ENCODE results near the gene ASB11.

The ASB11 gene

GRCh38 chrX:15335135-15336022 lies 19.9 kb upstream of the ASB11 start, which contains the start of gene PIGA:
Gene PIGA, minus strand, starts transcription at chrX:15335523. Its CDS starts 3,593 bp downstream, at chrX:15331930.
- DNase-seq (ENCODE audit: extremely low spot score), result peak; percentile 88
- ChIA-PET CTCF (no interaction called here), POLR2A (interaction anchor here (0.9 kb wide), 1 partner anchor 123 kb away, joined by 3 read pairs; no protein-coding TSS in a partner anchor)
- TF ChIP-seq LEF1 (IDR thresholded peaks at IDR 0.05; ENCODE audit: borderline replicate concordance), result no peak
- TF ChIP-seq CTBP1 (IDR thresholded peaks at IDR 0.05; ENCODE audit: borderline replicate concordance), result no peak
- peak; percentile 4; the same call in 1 of the 2 replicates for TF ChIP-seq L3MBTL2 (conservative IDR thresholded peaks at IDR 0.05)
- peak; percentile 59 for TF ChIP-seq PKNOX1 (IDR thresholded peaks at IDR 0.05)

DNA sequence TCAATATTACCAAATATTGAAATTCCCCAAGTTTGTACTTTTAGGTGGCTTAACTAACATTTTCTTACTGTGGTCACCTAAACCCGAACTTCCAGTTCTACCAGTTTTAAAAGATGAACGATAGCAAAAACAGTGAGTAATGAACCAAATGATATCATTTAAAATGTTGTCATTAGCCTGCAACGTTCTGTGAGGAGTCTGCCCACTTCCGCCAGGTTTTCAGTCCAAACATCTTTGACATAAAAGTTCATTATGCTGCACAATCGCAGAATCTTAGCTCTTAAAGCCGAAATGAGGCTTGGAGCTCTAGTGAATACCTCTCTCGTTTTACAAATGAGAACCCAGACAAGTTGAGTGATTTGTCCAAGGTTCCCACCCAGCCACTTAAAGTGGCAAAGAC lies 19.1 kb upstream of the ASB11 start:
- DNase-seq (ENCODE audit: extremely low spot score), result no peak
- TF ChIP-seq NFRKB (IDR thresholded peaks at IDR 0.05) (no peak), ELF4 (IDR thresholded peaks at IDR 0.05) (no peak), FOXM1 (IDR thresholded peaks at IDR 0.05; ENCODE audit: borderline replicate concordance) (no peak), ZNF384 (IDR thresholded peaks at IDR 0.05) (no peak), BHLHE40 (IDR thresholded peaks at IDR 0.05; ENCODE audit: borderline replicate concordance) (no peak), SP1 (IDR thresholded peaks at IDR 0.05) (no peak), HDGF (IDR thresholded peaks at IDR 0.05; ENCODE audit: borderline replicate concordance) (no peak), SUZ12 (IDR thresholded peaks at IDR 0.05) (no peak), PKNOX1 (IDR thresholded peaks at IDR 0.05) (no peak), FOXA1 (IDR thresholded peaks at IDR 0.05) (no peak), FOXK2 (IDR thresholded peaks at IDR 0.05) (no peak), TARDBP (IDR thresholded peaks at IDR 0.05) (no peak), LEF1 (IDR thresholded peaks at IDR 0.05; ENCODE audit: borderline replicate concordance) (no peak), L3MBTL2 (conservative IDR thresholded peaks at IDR 0.05) (no peak), ARNT (IDR thresholded peaks at IDR 0.05) (no peak), CTBP1 (IDR thresholded peaks at IDR 0.05; ENCODE audit: borderline replicate concordance) (no peak)
- ChIA-PET POLR2A (interaction anchor here (0.9 kb wide), 1 partner anchor 124 kb away, joined by 3 read pairs; no protein-coding TSS in a partner anchor), CTCF (interaction anchor here (1.1 kb wide), 1 partner anchor 131 kb away, joined by 3 read pairs; no protein-coding TSS in a partner anchor)

DNA sequence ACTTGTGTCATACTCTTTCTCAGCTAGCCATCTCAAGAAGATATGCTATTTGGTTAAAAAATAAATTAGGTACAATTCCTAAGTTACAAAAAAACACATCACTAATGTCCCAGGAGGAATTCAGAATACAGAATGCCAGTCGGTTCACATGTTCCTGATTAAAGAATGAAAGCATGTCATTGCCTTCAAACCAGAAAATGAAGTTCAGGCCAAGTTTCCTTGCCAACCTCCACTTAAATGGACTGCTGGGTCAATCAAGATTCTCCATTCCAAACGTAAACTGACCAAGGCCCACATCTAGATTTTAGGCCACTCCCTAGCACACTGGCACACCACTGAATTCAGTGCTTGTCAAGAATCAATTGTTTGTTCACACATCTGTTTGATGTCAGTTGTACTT lies 13.4 kb upstream of the ASB11 start:
- POLR2A ChIA-PET, result no interaction called here
- DNase-seq (ENCODE audit: extremely low spot score), result no peak
- TF ChIP-seq ZNF384 (IDR thresholded peaks at IDR 0.05) (no peak), FOXA1 (IDR thresholded peaks at IDR 0.05) (no peak), TARDBP (IDR thresholded peaks at IDR 0.05) (no peak), SUZ12 (IDR thresholded peaks at IDR 0.05) (no peak), SP1 (IDR thresholded peaks at IDR 0.05) (no peak), FOXM1 (IDR thresholded peaks at IDR 0.05; ENCODE audit: borderline replicate concordance) (no peak), CTBP1 (IDR thresholded peaks at IDR 0.05; ENCODE audit: borderline replicate concordance) (no peak), L3MBTL2 (conservative IDR thresholded peaks at IDR 0.05) (no peak), NFRKB (IDR thresholded peaks at IDR 0.05) (no peak), HDGF (IDR thresholded peaks at IDR 0.05; ENCODE audit: borderline replicate concordance) (no peak), BHLHE40 (IDR thresholded peaks at IDR 0.05; ENCODE audit: borderline replicate concordance) (no peak), PKNOX1 (IDR thresholded peaks at IDR 0.05) (no peak), ARNT (IDR thresholded peaks at IDR 0.05) (no peak), FOXK2 (IDR thresholded peaks at IDR 0.05) (no peak), ELF4 (IDR thresholded peaks at IDR 0.05) (no peak), LEF1 (IDR thresholded peaks at IDR 0.05; ENCODE audit: borderline replicate concordance) (no peak)
- CTCF ChIA-PET, result no interaction called here

GRCh38 chrX:15328131-15328530 lies 12.7 kb upstream of the ASB11 start:
- TF ChIP-seq ELF4 (IDR thresholded peaks at IDR 0.05) (no peak), BHLHE40 (IDR thresholded peaks at IDR 0.05; ENCODE audit: borderline replicate concordance) (no peak), FOXK2 (IDR thresholded peaks at IDR 0.05) (no peak), ZNF384 (IDR thresholded peaks at IDR 0.05) (no peak), SP1 (IDR thresholded peaks at IDR 0.05) (no peak)
- POLR2A ChIA-PET, result no interaction called here
- DNase-seq (ENCODE audit: extremely low spot score), result no peak
- CTCF ChIA-PET, result no interaction called here

GRCh38 chrX:15322472-15322871 lies 7.0 kb upstream of the ASB11 start:
- ChIA-PET POLR2A (interaction anchor here (1.2 kb wide), 1 partner anchor 9 kb away, joined by 3 read pairs; no protein-coding TSS in a partner anchor), CTCF (interaction anchor here (0.7 kb wide), 1 partner anchor 842 kb away, joined by 5 read pairs; no protein-coding TSS in a partner anchor)
- DNase-seq (ENCODE audit: extremely low spot score), result no peak
- TF ChIP-seq SUZ12 (IDR thresholded peaks at IDR 0.05) (no peak), ELF4 (IDR thresholded peaks at IDR 0.05) (no peak)

GRCh38 chrX:15322072-15322471 lies 6.6 kb upstream of the ASB11 start:
- DNase-seq (ENCODE audit: extremely low spot score), result no peak
- CTCF ChIA-PET, result interaction anchor here (0.7 kb wide), 1 partner anchor 843 kb away, joined by 5 read pairs; no protein-coding TSS in a partner anchor
- POLR2A ChIA-PET, result interaction anchor here (1.2 kb wide), 1 partner anchor 10 kb away, joined by 3 read pairs; no protein-coding TSS in a partner anchor
- TF ChIP-seq SUZ12 (IDR thresholded peaks at IDR 0.05) (no peak), L3MBTL2 (conservative IDR thresholded peaks at IDR 0.05) (no peak), FOXK2 (IDR thresholded peaks at IDR 0.05) (no peak), NFRKB (IDR thresholded peaks at IDR 0.05) (no peak), PKNOX1 (IDR thresholded peaks at IDR 0.05) (no peak), FOXM1 (IDR thresholded peaks at IDR 0.05; ENCODE audit: borderline replicate concordance) (no peak), BHLHE40 (IDR thresholded peaks at IDR 0.05; ENCODE audit: borderline replicate concordance) (no peak), ZNF384 (IDR thresholded peaks at IDR 0.05) (no peak)
